Neural progenitor cell (in vitro differentiated cells): ENCODE data around the gene IRF8. TPM values are rescaled to one million over a fixed set of nuclear protein-coding genes. Genes with fewer than 3 reads are reported as not detected.

Experiments used
- DNase-seq: peaks from one replicate; pipeline ENCODE4 v3.0.0-alpha.2; 2016; ENCODE audit warnings: low spot score
- H2AFZ ChIP-seq: fragments of 200-600 bp; sonication (generic); replicated peaks from 2 replicates; pipeline ENCODE4 v1.6.1; 2016; ENCODE audit warnings: antibody characterized with exemption
- H3F3A ChIP-seq: fragments of 200-600 bp; sonication (generic); 2 replicates; pipeline ENCODE4 v1.6.1; 2016; ENCODE audit warnings: antibody characterized with exemption, low read depth
- H3K27ac ChIP-seq: fragments of 200-600 bp; sonication (generic); 2 replicates; pipeline ENCODE4 v1.5.1; 2016; ENCODE audit warnings: mild to moderate bottlenecking
- H3K27me3 ChIP-seq: fragments of 200-600 bp; sonication (generic); 2 replicates; pipeline ENCODE4 v1.6.1; 2016; ENCODE audit warnings: mild to moderate bottlenecking, moderate library complexity
- H3K36me3 ChIP-seq: fragments of 200-600 bp; sonication (generic); 2 replicates; pipeline ENCODE4 v1.5.1; 2016
- H3K4me1 ChIP-seq: fragments of 200-600 bp; sonication (generic); 2 replicates; pipeline ENCODE4 v1.6.1; 2016; ENCODE audit warnings: mixed run types
- H3K4me2 ChIP-seq: fragments of 200-600 bp; sonication (generic); 2 replicates; pipeline ENCODE4 v1.6.1; 2016
- H3K4me3 ChIP-seq: fragments of 200-600 bp; sonication (generic); 2 replicates; pipeline ENCODE4 v1.5.1; 2016
- H3K79me2 ChIP-seq: fragments of 200-600 bp; sonication (generic); 2 replicates; pipeline ENCODE4 v1.6.1; 2016; ENCODE audit warnings: low read depth
- H3K9ac ChIP-seq: fragments of 200-600 bp; sonication (generic); 2 replicates; pipeline ENCODE4 v1.6.1; 2016
- H3K9me3 ChIP-seq: fragments of 200-600 bp; sonication (generic); 2 replicates; pipeline ENCODE4 v1.5.1; 2016; ENCODE audit warnings: low read depth
- H4K20me1 ChIP-seq: fragments of 200-600 bp; sonication (generic); 2 replicates; pipeline ENCODE4 v1.6.1; 2016; ENCODE audit warnings: low read depth
- H3K27ac Mint-ChIP-seq: 3 replicates; pipeline ENCODE4 v1.8.0; 2021; ENCODE audit warnings: mixed read lengths
- H3K27me3 Mint-ChIP-seq: 2 replicates; pipeline ENCODE4 v1.8.0; 2022; ENCODE audit warnings: low read depth, mild to moderate bottlenecking, inconsistent platforms, moderate library complexity, mixed read lengths; ENCODE audit not compliant: insufficient read depth
- H3K36me3 Mint-ChIP-seq: 3 replicates; pipeline ENCODE4 v1.8.0; 2021; ENCODE audit warnings: mixed read lengths
- H3K4me1 Mint-ChIP-seq: 3 replicates; pipeline ENCODE4 v1.8.0; 2021; ENCODE audit warnings: mixed read lengths
- H3K4me3 Mint-ChIP-seq: 3 replicates; pipeline ENCODE4 v1.8.0; 2021; ENCODE audit warnings: mild to moderate bottlenecking, moderate library complexity, mixed read lengths
- H3K9me3 Mint-ChIP-seq: 3 replicates; pipeline ENCODE4 v1.8.0; 2020; ENCODE audit warnings: mixed read lengths
- EZH2 ChIP-seq: fragments of 200-600 bp; sonication (generic); IDR thresholded peaks from 2 replicates; pipeline ENCODE4 v1.6.1; 2017; ENCODE audit warnings: antibody characterized with exemption, mild to moderate bottlenecking, moderate library complexity
- EZH2phosphoT487 ChIP-seq: fragments of 200-600 bp; sonication (generic); IDR thresholded peaks from 2 replicates; pipeline ENCODE4 v1.6.1; 2017; ENCODE audit warnings: antibody characterized with exemption
- total RNA-seq: library from RNA; depleted of rRNA; stranded (reverse); fragments of >200 nt; gene quantifications from 2 replicates; pipeline ENCODE4 v1.2.3, GENCODE V29; 2015; ENCODE audit warnings: low replicate concordance
- TF ChIP-seq, protein P1 (sequence below): fragments of 200-600 bp; sonication (generic); IDR thresholded peaks from 2 replicates; pipeline ENCODE4 v1.5.1; 2017; ENCODE audit warnings: antibody characterized with exemption, mild to moderate bottlenecking

The IRF8 gene
- total RNA-seq, 1 donor from 2014 or later: 1.2 TPM

DNA sequence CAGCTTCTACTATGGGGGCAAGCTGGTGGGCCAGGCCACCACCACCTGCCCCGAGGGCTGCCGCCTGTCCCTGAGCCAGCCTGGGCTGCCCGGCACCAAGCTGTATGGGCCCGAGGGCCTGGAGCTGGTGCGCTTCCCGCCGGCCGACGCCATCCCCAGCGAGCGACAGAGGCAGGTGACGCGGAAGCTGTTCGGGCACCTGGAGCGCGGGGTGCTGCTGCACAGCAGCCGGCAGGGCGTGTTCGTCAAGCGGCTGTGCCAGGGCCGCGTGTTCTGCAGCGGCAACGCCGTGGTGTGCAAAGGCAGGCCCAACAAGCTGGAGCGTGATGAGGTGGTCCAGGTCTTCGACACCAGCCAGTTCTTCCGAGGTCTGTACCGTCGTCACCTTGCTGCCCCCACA is 19.5 kb downstream of the IRF8 start:
- no peaks in the 10 kb centered on the region for H3K36me3 ChIP-seq
- no peaks in the 10 kb centered on the region for H3F3A ChIP-seq
- no peaks in the 10 kb centered on the region for H3K36me3 Mint-ChIP-seq
- H4K20me1 ChIP-seq: no peaks in the 10 kb centered on the region
- H3K27me3 ChIP-seq: no peaks in the 10 kb centered on the region
- no peak overlapping the region for H3K4me3 Mint-ChIP-seq
- no peaks in the 10 kb centered on the region for H3K9me3 ChIP-seq
- no peak overlapping the region for H3K4me3 ChIP-seq
- peaks cover 27% of the 10 kb centered on the region for H3K27me3 Mint-ChIP-seq
- no peak overlapping the region for H3K27ac Mint-ChIP-seq
- H3K9ac ChIP-seq: no peak overlapping the region
- H3K4me2 ChIP-seq: no peak overlapping the region
- H3K4me1 ChIP-seq: peaks cover 9% of the 10 kb centered on the region
- H3K27ac ChIP-seq: no peak overlapping the region
- peaks cover 19% of the 10 kb centered on the region for H3K4me1 Mint-ChIP-seq
- H3K79me2 ChIP-seq: no peaks in the 10 kb centered on the region
- DNase-seq: no peak
- TF ChIP-seq, protein P1, sequence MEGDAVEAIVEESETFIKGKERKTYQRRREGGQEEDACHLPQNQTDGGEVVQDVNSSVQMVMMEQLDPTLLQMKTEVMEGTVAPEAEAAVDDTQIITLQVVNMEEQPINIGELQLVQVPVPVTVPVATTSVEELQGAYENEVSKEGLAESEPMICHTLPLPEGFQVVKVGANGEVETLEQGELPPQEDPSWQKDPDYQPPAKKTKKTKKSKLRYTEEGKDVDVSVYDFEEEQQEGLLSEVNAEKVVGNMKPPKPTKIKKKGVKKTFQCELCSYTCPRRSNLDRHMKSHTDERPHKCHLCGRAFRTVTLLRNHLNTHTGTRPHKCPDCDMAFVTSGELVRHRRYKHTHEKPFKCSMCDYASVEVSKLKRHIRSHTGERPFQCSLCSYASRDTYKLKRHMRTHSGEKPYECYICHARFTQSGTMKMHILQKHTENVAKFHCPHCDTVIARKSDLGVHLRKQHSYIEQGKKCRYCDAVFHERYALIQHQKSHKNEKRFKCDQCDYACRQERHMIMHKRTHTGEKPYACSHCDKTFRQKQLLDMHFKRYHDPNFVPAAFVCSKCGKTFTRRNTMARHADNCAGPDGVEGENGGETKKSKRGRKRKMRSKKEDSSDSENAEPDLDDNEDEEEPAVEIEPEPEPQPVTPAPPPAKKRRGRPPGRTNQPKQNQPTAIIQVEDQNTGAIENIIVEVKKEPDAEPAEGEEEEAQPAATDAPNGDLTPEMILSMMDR: no peak
- TF ChIP-seq EZH2: no peak
- TF ChIP-seq EZH2phosphoT487: no peak
- no peak overlapping the region for H2AFZ ChIP-seq
- H3K9me3 Mint-ChIP-seq: peaks cover 7% of the 10 kb centered on the region

DNA sequence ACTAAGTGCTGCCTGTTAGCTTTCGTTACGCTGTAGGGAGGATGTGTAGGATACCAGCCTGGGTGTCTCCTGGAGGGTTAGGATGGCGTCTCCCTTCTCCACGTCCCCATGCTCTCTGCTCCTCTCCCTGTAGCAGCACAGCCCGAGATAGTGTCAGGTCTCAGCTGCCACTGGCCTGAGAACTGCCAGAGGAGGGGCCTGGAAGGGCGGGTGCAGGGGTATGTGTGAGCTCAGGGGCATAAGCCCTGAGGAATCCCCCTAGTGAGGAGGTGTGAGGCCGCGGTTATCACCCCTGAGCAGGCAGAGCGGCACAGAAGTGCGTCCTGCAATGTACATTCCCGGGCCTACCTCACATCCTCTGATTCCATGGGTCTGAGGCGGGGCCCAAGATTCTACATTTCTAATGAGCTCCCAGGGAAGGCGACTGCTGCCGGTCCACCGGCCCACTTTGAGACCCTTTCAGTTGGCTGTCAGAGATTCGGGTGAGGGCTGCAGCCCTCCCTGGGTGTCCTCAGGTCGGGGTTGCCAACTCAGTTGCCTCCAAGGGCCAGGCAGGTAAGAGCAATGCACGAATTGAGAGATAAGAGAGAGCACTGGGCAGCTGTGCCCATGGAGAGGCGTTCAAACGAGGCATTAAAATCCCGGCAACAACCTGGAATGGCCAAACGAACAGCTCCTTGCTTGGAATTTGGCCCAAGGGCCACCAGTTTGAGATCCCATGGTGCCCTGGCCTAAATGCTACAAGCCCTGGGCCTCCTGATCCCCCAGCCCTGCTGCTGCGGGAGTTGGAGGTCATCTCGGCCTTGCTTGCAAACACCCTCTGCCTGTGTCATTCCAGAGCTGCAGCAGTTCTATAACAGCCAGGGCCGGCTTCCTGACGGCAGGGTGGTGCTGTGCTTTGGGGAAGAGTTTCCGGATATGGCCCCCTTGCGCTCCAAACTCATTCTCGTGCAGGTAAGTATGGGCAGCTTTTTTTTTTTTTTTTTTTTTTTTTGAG is 20.6 kb downstream of the IRF8 start:
- H3K27ac Mint-ChIP-seq: no peak overlapping the region
- no peaks in the 10 kb centered on the region for H3F3A ChIP-seq

DNA sequence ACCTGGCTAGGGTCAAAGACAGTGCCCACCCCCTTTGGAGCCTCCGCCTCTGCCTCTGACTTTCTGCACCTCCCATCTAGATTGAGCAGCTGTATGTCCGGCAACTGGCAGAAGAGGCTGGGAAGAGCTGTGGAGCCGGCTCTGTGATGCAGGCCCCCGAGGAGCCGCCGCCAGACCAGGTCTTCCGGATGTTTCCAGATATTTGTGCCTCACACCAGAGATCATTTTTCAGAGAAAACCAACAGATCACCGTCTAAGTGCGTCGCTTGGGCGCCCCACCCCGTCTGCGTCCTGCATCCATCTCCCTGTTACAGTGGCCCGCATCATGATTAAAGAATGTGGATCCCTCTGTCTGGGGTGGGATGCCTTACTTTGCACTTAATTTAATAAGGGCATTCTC is 22.1 kb downstream of the IRF8 start:
- Histone ChIP-seq H3K9ac (no peak overlapping the region), H3K36me3 (no peaks in the 10 kb centered on the region), H3K27me3 (no peaks in the 10 kb centered on the region), H2AFZ (no peak overlapping the region), H3K4me2 (no peak overlapping the region), H3K9me3 (no peaks in the 10 kb centered on the region), H3K79me2 (no peaks in the 10 kb centered on the region), H3F3A (no peaks in the 10 kb centered on the region), H4K20me1 (no peaks in the 10 kb centered on the region), H3K27ac (no peak overlapping the region), H3K4me3 (no peak overlapping the region), H3K4me1 (no peaks in the 10 kb centered on the region)
- Mint-ChIP-seq H3K9me3 (peaks cover 7% of the 10 kb centered on the region), H3K4me3 (peak overlapping the region; percentile 24), H3K27me3 (peaks cover 30% of the 10 kb centered on the region), H3K36me3 (no peaks in the 10 kb centered on the region), H3K27ac (no peak overlapping the region), H3K4me1 (peaks cover 4% of the 10 kb centered on the region)
- no peak for TF ChIP-seq EZH2
- TF ChIP-seq, protein P1: no peak
- DNase-seq: no peak

More for the DNA sequence above, 20.6 kb downstream of the IRF8 start:
- Mint-ChIP-seq H3K4me3 (no peak overlapping the region), H3K4me1 (peaks cover 8% of the 10 kb centered on the region), H3K36me3 (no peaks in the 10 kb centered on the region), H3K27me3 (peaks cover 29% of the 10 kb centered on the region), H3K9me3 (peaks cover 7% of the 10 kb centered on the region)
- no peak overlapping the region for H3K9ac ChIP-seq
- H4K20me1 ChIP-seq: no peaks in the 10 kb centered on the region
- H3K27me3 ChIP-seq: no peaks in the 10 kb centered on the region
- H3K27ac ChIP-seq: no peak overlapping the region
- TF ChIP-seq EZH2phosphoT487: no peak
- TF ChIP-seq EZH2: no peak
- TF ChIP-seq, protein P1: no peak
- no peaks in the 10 kb centered on the region for H3K79me2 ChIP-seq
- H3K4me2 ChIP-seq: no peak overlapping the region
- no peak overlapping the region for H3K4me3 ChIP-seq
- DNase-seq: no peak
- no peaks in the 10 kb centered on the region for H3K4me1 ChIP-seq
- H3K36me3 ChIP-seq: no peaks in the 10 kb centered on the region
- H3K9me3 ChIP-seq: no peaks in the 10 kb centered on the region
- H2AFZ ChIP-seq: peak overlapping the region; percentile 50
